ENCODE data around the gene HIP1.

DNA sequence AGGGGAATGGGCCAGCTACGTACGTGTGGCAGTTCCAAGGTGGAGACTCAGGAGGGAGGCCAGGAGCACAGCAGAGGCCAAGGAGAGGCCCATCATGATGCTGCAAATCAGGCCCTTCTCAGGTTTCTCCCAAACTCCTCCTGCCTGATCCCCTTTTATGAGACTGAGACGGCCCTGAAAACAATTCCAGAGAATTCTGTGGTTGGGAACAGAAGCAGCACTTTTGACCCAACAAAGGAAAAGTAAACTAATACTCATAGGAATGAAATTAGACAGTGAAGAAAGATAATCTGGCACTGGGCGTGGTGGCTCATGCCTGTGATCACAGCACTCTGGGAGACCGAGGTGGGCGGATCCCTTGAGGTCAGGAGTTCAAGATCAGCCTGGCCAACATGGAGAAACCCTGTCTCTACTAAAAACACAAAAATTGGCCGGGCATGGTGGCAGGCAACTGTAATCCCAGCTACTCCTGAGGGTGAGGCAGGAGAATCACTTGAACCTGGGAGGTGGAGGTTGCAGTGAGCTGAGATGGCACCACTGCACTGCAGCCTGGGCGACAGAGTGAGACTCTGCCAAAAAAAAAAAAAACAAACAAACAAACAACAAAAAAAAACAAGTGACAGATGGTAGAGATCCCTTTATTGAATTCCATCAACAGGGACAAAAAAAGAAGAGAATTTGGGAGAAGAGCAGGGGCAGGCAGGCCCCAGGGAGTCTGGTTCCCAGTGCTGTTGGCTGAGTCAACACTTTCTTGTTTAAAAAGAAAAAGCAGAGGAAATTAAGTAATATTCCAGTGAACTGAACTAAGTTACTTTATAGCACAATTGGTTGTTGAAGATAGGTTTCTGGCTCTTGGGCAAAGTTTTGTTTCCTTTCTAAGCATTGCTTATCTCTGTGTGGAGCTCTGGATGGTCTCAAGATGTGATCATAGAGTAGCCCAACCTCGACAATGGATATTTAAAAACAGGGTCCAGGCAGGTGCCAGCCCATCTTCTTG, 33.6 kb upstream of the HIP1 start, which contains the start of gene CCL26:
- TF ChIP-seq PBX3 (IDR thresholded peaks at IDR 0.05) (no peak), RAD21 (conservative IDR thresholded peaks at IDR 0.05 in 1 of 2, IDR thresholded peaks at IDR 0.05 in 1 of 2) (no peak), MAFK (IDR thresholded peaks at IDR 0.05; ENCODE audit: partially characterized antibody) (no peak), RCOR1 (IDR thresholded peaks at IDR 0.05; ENCODE audit: low read depth, low read length) (no peak), KDM1A (IDR thresholded peaks at IDR 0.05; ENCODE audit: low read depth) (no peak), EP300 (IDR thresholded peaks at IDR 0.05) (0 out of 5 replicates have a peak, but pooled peaks of 1 of the 2 experiments have one; percentile 11), REST (IDR thresholded peaks at IDR 0.05) (no peak), POLR2A (IDR thresholded peaks at IDR 0.05; ENCODE audit: low read length) (no peak), CEBPB (IDR thresholded peaks at IDR 0.05) (no peak), CBX8 (IDR thresholded peaks at IDR 0.05) (no peak)
- TF ChIP-seq, protein P1, sequence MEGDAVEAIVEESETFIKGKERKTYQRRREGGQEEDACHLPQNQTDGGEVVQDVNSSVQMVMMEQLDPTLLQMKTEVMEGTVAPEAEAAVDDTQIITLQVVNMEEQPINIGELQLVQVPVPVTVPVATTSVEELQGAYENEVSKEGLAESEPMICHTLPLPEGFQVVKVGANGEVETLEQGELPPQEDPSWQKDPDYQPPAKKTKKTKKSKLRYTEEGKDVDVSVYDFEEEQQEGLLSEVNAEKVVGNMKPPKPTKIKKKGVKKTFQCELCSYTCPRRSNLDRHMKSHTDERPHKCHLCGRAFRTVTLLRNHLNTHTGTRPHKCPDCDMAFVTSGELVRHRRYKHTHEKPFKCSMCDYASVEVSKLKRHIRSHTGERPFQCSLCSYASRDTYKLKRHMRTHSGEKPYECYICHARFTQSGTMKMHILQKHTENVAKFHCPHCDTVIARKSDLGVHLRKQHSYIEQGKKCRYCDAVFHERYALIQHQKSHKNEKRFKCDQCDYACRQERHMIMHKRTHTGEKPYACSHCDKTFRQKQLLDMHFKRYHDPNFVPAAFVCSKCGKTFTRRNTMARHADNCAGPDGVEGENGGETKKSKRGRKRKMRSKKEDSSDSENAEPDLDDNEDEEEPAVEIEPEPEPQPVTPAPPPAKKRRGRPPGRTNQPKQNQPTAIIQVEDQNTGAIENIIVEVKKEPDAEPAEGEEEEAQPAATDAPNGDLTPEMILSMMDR (IDR thresholded peaks at IDR 0.05): no peak
- TF ChIP-seq, protein P2, sequence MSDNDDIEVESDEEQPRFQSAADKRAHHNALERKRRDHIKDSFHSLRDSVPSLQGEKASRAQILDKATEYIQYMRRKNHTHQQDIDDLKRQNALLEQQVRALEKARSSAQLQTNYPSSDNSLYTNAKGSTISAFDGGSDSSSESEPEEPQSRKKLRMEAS (IDR thresholded peaks at IDR 0.05): 0 out of 2 replicates have a peak, but pooled peaks have one; percentile 26
